HepG2 (cell line): ENCODE results near the gene BBLN. TPM values are rescaled to one million over a fixed set of nuclear protein-coding genes. Genes with fewer than 3 reads are reported as not detected.

Experiments
- ATF7-NPFF ChIP-seq: sonication (generic); formaldehyde crosslinking; IDR thresholded peaks from 2 replicates; pipeline ENCODE4 v1.8.1; 2023; ENCODE audit warnings: mild to moderate bottlenecking, low read depth, missing genetic modification reagents, moderate library complexity
- BHLHE40 ChIP-seq: IDR thresholded peaks from 2 replicates; pipeline ENCODE4 v1.6.1; 2011; ENCODE audit warnings: low read length, improper control_type of control experiment
- FOXJ3 ChIP-seq: sonication (generic); formaldehyde crosslinking; IDR thresholded peaks from 2 replicates; pipeline ENCODE4 v1.4.0; 2020; ENCODE audit warnings: missing genetic modification reagents, mild to moderate bottlenecking, borderline replicate concordance
- HNRNPUL1 ChIP-seq: fragments of 200-400 bp; formaldehyde crosslinking; IDR thresholded peaks from 2 replicates; pipeline ENCODE4 v1.6.1; 2017; ENCODE audit warnings: low read depth, mild to moderate bottlenecking, low read length, moderate library complexity
- MXI1 ChIP-seq: IDR thresholded peaks from 3 replicates; pipeline ENCODE4 v1.6.1; 2012; ENCODE audit warnings: low read depth, low read length, inconsistent platforms, borderline replicate concordance
- NR2F1 ChIP-seq, 2 experiments: fragments of 450-650 bp in 1 of 2; formaldehyde crosslinking in 1 of 2; IDR thresholded peaks; 2 replicates each; pipeline versions ENCODE4 v1.5.0 to v1.6.1; 2016 to 2020; ENCODE audit warnings: mild to moderate bottlenecking in 1 of 2, missing compliant biosample characterization in 1 of 2, missing genetic modification reagents in 1 of 2, moderate library complexity in 1 of 2
- PHF20 ChIP-seq: sonication (generic); formaldehyde crosslinking; IDR thresholded peaks from 2 replicates; pipeline ENCODE4 v1.5.0; 2020; ENCODE audit warnings: mild to moderate bottlenecking, missing genetic modification reagents
- PHF8 ChIP-seq: sonication (generic); formaldehyde crosslinking; IDR thresholded peaks from 2 replicates; pipeline ENCODE4 v1.5.0; 2020; ENCODE audit warnings: missing genetic modification reagents
- ZBTB38 ChIP-seq: sonication (generic); formaldehyde crosslinking; IDR thresholded peaks from 2 replicates; pipeline ENCODE4 v1.5.1; 2020; ENCODE audit warnings: mild to moderate bottlenecking, missing genetic modification reagents
- ZNF24 ChIP-seq: fragments of 450-650 bp; IDR thresholded peaks from 2 replicates; pipeline ENCODE4 v1.6.1; 2017; ENCODE audit warnings: antibody characterized with exemption, mild to moderate bottlenecking
- ZNF468 ChIP-seq: sonication (generic); formaldehyde crosslinking; IDR thresholded peaks from 2 replicates; pipeline ENCODE4 v1.8.0; 2022; ENCODE audit warnings: mild to moderate bottlenecking, moderate library complexity, missing genetic modification reagents
- ZNF776 ChIP-seq: sonication (generic); formaldehyde crosslinking; IDR thresholded peaks from 2 replicates; pipeline ENCODE4 v1.4.0; 2020; ENCODE audit warnings: mild to moderate bottlenecking, missing genetic modification reagents
- ZNF883 ChIP-seq: sonication (generic); formaldehyde crosslinking; IDR thresholded peaks from 2 replicates; pipeline ENCODE4 v1.5.1; 2020; ENCODE audit warnings: mild to moderate bottlenecking, missing genetic modification reagents; ENCODE audit errors: not compliant biosample characterization
- polyA plus RNA-seq, 8 experiments: library from polyadenylated mRNA; depleted of rRNA in 3 of 8; stranded (reverse) in 7 of 8; unstranded in 1 of 8; fragments of >200 nt; fragmentation: Illumina TruSeq in 4 of 8; extraction: Trizol in 4 of 8; gene quantifications; 2 replicates each; pipeline versions ENCODE4 v1.2.1 to v1.2.3, GENCODE V29; 2011 to 2016; ENCODE audit warnings: low read depth in 4 of 8, missing spikeins in 1 of 8, mixed read lengths in 1 of 8; ENCODE audit not compliant: insufficient read depth in 1 of 8
- total RNA-seq, 5 experiments: library from RNA; depleted of rRNA; stranded (reverse); fragments of >200 nt; fragmentation: Illumina TruSeq; extraction: Trizol; gene quantifications; 2 replicates each; pipeline ENCODE4 v1.2.3, GENCODE V29; 2016; ENCODE audit warnings: low read depth in 1 of 5
- TF ChIP-seq, protein P1 (sequence below): sonication (generic); formaldehyde crosslinking; IDR thresholded peaks from 2 replicates; pipeline ENCODE4 v1.9.0; 2022; ENCODE audit warnings: low read depth, missing genetic modification reagents
- TF ChIP-seq, protein P2 (sequence below), 2 experiments: fragments of 450-650 bp in 1 of 2; sonication (generic) in 1 of 2; formaldehyde crosslinking in 1 of 2; IDR thresholded peaks; 2 replicates each; pipeline versions ENCODE4 v1.6.1 to v1.8.0; 2016 to 2022; ENCODE audit warnings: antibody characterized with exemption in 1 of 2, mild to moderate bottlenecking in 1 of 2, missing genetic modification reagents in 1 of 2

The BBLN gene
- total and polyA plus RNA-seq, 2 of the 13 experiments (the other 11 are each of a cell fraction or from before 2014, with no cell fraction given): 27.6 to 33.1 TPM

DNA sequence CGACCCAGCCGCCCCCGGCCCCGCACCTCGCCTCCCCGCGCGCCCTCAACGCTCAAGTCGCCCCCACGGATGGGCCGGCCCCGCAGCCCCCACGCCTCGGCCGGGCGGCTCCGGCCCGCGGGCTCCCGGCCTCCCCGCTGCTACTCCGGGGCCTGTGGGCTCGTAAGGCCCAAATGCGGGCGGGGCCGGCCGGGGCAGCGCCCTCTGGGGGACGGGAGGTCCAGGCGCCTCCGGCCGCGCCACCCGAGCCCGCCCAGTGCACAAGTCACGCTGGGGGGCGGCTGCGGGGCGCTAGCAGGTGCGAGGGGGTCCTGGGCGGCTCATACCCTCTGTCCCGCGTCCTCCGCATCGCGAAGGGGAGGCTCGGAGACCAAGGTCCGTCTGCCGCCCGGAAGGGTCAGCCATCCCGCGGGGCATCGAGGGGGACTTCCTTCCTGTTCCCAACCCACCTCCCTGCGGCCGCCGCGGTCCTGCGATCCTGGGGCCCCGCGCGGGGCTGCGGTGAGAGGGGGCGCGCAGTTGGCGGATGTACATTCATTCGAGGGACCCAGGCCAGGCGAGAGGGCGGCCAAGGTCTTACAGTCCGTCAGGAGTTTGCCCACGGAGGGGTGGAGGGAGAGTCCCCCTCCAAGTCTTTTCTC is 31.5 kb downstream of the BBLN start, which contains the start of gene CIZ1 (continued):
- peak; percentile 62; the same call in 1 of the 2 replicates for TF ChIP-seq ZBTB38 (CRISPR knock-in tag)
- TF ChIP-seq ZNF776 (CRISPR knock-in tag): peak; percentile 80; the same call in 1 of the 2 replicates
- TF ChIP-seq ATF7-NPFF: peak; percentile 58
- peak; percentile 29 for TF ChIP-seq ZNF883 (CRISPR knock-in tag)
- peak in 1 of 2 experiments; percentile 35; a peak in 1 of 4 replicates for TF ChIP-seq NR2F1 (CRISPR knock-in tag; IDR thresholded peaks at IDR 0.05)
- TF ChIP-seq, protein P1, sequence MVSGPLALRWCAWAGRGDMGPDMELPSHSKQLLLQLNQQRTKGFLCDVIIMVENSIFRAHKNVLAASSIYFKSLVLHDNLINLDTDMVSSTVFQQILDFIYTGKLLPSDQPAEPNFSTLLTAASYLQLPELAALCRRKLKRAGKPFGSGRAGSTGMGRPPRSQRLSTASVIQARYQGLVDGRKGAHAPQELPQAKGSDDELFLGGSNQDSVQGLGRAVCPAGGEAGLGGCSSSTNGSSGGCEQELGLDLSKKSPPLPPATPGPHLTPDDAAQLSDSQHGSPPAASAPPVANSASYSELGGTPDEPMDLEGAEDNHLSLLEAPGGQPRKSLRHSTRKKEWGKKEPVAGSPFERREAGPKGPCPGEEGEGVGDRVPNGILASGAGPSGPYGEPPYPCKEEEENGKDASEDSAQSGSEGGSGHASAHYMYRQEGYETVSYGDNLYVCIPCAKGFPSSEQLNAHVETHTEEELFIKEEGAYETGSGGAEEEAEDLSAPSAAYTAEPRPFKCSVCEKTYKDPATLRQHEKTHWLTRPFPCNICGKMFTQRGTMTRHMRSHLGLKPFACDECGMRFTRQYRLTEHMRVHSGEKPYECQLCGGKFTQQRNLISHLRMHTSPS (CRISPR knock-in tag): no peak
- TF ChIP-seq, protein P2, sequence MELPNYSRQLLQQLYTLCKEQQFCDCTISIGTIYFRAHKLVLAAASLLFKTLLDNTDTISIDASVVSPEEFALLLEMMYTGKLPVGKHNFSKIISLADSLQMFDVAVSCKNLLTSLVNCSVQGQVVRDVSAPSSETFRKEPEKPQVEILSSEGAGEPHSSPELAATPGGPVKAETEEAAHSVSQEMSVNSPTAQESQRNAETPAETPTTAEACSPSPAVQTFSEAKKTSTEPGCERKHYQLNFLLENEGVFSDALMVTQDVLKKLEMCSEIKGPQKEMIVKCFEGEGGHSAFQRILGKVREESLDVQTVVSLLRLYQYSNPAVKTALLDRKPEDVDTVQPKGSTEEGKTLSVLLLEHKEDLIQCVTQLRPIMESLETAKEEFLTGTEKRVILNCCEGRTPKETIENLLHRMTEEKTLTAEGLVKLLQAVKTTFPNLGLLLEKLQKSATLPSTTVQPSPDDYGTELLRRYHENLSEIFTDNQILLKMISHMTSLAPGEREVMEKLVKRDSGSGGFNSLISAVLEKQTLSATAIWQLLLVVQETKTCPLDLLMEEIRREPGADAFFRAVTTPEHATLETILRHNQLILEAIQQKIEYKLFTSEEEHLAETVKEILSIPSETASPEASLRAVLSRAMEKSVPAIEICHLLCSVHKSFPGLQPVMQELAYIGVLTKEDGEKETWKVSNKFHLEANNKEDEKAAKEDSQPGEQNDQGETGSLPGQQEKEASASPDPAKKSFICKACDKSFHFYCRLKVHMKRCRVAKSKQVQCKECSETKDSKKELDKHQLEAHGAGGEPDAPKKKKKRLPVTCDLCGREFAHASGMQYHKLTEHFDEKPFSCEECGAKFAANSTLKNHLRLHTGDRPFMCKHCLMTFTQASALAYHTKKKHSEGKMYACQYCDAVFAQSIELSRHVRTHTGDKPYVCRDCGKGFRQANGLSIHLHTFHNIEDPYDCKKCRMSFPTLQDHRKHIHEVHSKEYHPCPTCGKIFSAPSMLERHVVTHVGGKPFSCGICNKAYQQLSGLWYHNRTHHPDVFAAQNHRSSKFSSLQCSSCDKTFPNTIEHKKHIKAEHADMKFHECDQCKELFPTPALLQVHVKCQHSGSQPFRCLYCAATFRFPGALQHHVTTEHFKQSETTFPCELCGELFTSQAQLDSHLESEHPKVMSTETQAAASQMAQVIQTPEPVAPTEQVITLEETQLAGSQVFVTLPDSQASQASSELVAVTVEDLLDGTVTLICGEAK (IDR thresholded peaks at IDR 0.05): no peak
- TF ChIP-seq, protein P2 (CRISPR knock-in tag; IDR thresholded peaks at IDR 0.05): peak; percentile 54; the same call in 1 of the 2 replicates
- peak; percentile 82 for TF ChIP-seq PHF8 (CRISPR knock-in tag)
- no peak for TF ChIP-seq ZNF468 (CRISPR knock-in tag)
- peak; percentile 25; the same call in 1 of the 2 replicates for TF ChIP-seq HNRNPUL1
- 0 out of 3 replicates have a peak, but pooled peaks have one; percentile 32 for TF ChIP-seq MXI1
- TF ChIP-seq PHF20 (CRISPR knock-in tag): peak; percentile 80
- 0 out of 2 replicates have a peak, but pooled peaks have one; percentile 15 for TF ChIP-seq FOXJ3 (CRISPR knock-in tag)
- TF ChIP-seq BHLHE40: peak; percentile 60; the same call in 1 of the 2 replicates
- TF ChIP-seq ZNF24: no peak
